ENCODE measurements around the gene TMPRSS13. TPM values are rescaled to one million over a fixed set of nuclear protein-coding genes. Genes with fewer than 3 reads are reported as not detected.
A peak's percentile ranks its signal among the peaks of the same experiment; 100 is the strongest.

TMPRSS13 gene
- total and polyA plus RNA-seq, 12 donors, result 0.12 to 1.3 (median 0.56) TPM

DNA sequence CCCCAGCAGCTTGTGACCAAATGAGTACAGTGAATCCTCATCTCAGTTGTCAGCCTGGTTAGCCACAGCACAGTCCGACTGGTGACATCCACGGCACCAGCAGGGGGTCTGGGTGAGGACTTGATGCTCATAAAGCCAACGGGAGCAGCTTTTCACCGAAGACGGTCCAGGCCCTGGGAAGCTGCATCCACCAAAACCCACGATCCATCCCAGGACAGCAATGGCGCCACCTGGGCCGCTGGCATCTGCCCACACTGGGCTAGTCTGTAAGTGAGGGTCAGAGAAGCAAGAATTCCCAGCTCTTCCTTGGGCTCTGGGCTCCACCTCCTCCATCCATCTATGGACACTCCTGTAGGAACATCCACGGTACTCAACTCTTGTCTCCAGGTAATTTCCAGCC lies 27.6 kb downstream of the TMPRSS13 start:
- no peak overlapping the region for H3K27ac ChIP-seq
- H3K4me1 ChIP-seq (replicated peaks in 1 of 2), result no peaks in the 10 kb centered on the region
- TF ChIP-seq, protein P1, sequence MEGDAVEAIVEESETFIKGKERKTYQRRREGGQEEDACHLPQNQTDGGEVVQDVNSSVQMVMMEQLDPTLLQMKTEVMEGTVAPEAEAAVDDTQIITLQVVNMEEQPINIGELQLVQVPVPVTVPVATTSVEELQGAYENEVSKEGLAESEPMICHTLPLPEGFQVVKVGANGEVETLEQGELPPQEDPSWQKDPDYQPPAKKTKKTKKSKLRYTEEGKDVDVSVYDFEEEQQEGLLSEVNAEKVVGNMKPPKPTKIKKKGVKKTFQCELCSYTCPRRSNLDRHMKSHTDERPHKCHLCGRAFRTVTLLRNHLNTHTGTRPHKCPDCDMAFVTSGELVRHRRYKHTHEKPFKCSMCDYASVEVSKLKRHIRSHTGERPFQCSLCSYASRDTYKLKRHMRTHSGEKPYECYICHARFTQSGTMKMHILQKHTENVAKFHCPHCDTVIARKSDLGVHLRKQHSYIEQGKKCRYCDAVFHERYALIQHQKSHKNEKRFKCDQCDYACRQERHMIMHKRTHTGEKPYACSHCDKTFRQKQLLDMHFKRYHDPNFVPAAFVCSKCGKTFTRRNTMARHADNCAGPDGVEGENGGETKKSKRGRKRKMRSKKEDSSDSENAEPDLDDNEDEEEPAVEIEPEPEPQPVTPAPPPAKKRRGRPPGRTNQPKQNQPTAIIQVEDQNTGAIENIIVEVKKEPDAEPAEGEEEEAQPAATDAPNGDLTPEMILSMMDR (IDR thresholded peaks at IDR 0.05), result no peak
- no peak for TF ChIP-seq POLR2A (IDR thresholded peaks at IDR 0.05)
- intact Hi-C loops (cut with DNase I), result loop anchor here in 1 of 2 donors (5.0 kb wide), 1 partner anchor 54 kb away; no protein-coding TSS in a partner anchor
- H3K36me3 ChIP-seq (replicated peaks in 1 of 2), result no peaks in the 10 kb centered on the region
- no peaks in the 10 kb centered on the region for H3K9me3 ChIP-seq (replicated peaks in 1 of 3)
- no peak for DNase-seq
- no peaks in the 10 kb centered on the region for H3K27me3 ChIP-seq
- WGBS, 4 donors, result 89 to 98% (median 95%) methylated on average over 6 to 9 of the region's 9 CpGs
- H3K4me3 ChIP-seq, result no peak overlapping the region

DNA sequence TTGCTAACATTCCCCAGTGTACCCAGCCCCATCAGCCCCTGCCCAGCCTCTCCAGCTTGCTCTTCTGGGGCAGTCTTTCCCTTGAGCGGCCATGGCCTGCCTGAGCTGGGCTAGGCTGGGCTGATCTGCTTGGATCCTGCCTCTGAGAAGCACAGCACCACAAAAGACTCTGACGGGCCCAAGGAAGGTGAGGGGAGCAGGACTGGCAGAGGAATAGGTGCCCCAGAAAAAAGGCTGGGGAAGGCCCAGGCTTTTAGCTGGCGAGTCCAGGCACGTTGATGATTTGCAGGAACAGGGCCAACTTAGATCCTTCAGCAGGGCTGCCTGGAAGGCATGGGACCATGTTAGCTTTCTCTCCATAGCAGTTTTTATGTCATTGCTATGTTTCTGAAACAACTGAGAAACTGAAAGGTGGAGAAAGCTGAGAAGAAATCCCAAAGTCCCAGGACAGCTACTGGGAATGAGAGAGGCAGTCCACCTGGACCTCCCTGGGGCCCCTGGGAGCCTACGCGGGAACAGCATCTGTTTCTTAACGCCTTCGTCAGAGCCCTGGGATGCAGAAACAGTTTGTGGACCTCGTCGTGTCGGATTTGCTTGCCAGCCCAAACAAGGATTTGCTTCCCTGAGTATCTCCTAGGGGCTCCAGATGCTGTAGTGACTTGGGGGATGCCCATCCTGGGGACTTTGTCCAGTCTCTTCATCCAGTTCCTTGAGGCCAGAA lies 28.3 kb downstream of the TMPRSS13 start:
- Histone ChIP-seq H3K36me3 (replicated peaks in 1 of 2) (no peaks in the 10 kb centered on the region), H3K4me1 (replicated peaks in 1 of 2) (no peaks in the 10 kb centered on the region), H3K27ac (no peak overlapping the region), H3K27me3 (no peaks in the 10 kb centered on the region), H3K4me3 (no peak overlapping the region), H3K9me3 (replicated peaks in 1 of 3) (no peaks in the 10 kb centered on the region)
- no peak for DNase-seq
- intact Hi-C loops (cut with DNase I), result loop anchor here in 1 of 2 donors (5.0 kb wide), 1 partner anchor 54 kb away; no protein-coding TSS in a partner anchor
- TF ChIP-seq, protein P1 (IDR thresholded peaks at IDR 0.05), result no peak
- no peak for TF ChIP-seq POLR2A (IDR thresholded peaks at IDR 0.05)
- 86 to 94% (median 90%) methylated on average over 9 to 11 of the region's 11 CpGs for WGBS, 4 donors

DNA sequence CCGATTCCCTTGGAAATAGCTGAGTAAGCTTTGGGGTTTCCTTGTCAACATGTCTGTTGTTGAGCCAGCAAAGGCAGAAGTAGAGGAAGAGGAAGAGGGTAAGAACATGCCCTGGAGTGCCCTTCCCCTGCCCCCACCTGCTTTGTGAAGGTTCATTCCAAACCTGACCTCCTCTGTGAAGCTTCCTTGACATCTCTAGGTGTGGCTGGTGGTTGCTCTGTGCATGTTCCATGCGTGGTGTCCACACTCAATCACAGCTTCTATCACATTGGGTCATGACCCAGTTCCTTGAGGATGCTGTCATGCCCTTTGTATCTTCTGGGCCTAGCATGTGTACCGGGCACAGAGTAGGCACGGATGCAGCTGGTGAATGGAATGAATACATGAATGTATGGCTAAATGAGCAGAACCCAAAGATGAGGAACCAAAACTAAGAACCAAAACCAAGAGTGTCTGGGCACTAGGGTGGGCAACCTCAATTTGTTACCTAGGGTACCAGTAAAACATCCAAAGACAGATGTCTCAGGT lies 29.0 kb downstream of the TMPRSS13 start:
- Histone ChIP-seq H3K4me1 (replicated peaks in 1 of 2) (no peaks in the 10 kb centered on the region), H3K4me3 (no peak overlapping the region), H3K9me3 (replicated peaks in 1 of 3) (no peaks in the 10 kb centered on the region), H3K36me3 (replicated peaks in 1 of 2) (no peaks in the 10 kb centered on the region), H3K27ac (no peak overlapping the region), H3K27me3 (no peaks in the 10 kb centered on the region)
- no peak for DNase-seq
- TF ChIP-seq, protein P1 (IDR thresholded peaks at IDR 0.05), result no peak
- TF ChIP-seq POLR2A (IDR thresholded peaks at IDR 0.05), result no peak
- 57 to 75% (median 67%) methylated on average over 4 of the region's 4 CpGs for WGBS, 4 donors
- intact Hi-C loops (cut with DNase I), result loop anchor here in 1 of 2 donors (5.0 kb wide), 1 partner anchor 53 kb away; no protein-coding TSS in a partner anchor

DNA sequence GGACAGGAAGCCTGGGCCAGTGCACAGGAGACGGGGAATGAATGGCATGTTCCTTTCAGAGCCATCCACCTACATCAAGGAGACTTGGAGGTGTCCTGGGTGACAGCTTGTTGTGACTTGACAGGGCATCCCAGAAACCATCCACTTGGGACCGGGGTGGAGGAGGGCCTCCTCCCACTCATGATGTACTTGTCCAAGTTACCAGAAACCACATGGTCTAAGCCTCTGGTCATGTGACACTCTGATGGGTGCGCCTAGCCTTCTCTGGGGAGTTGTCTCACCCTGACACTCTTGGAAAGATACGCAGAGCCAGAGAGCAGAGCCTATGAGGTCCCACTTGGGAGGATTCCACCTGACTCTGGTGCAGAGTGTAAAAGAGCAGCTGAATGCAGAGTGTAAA lies 31.1 kb downstream of the TMPRSS13 start:
- intact Hi-C loops (cut with DNase I), result no loop called here
- peak in 1 of 7 donors; percentile 9 for DNase-seq
- H3K27ac ChIP-seq, result no peak overlapping the region
- no peak overlapping the region for H3K4me3 ChIP-seq
- H3K4me1 ChIP-seq (replicated peaks in 1 of 2), result no peaks in the 10 kb centered on the region
- no peaks in the 10 kb centered on the region for H3K27me3 ChIP-seq
- TF ChIP-seq POLR2A (IDR thresholded peaks at IDR 0.05), result no peak
- TF ChIP-seq, protein P1 (IDR thresholded peaks at IDR 0.05), result no peak
- no peaks in the 10 kb centered on the region for H3K9me3 ChIP-seq (replicated peaks in 1 of 3)
- WGBS, 4 donors, result 88 to 100% (median 94%) methylated on average over 1 to 4 of the region's 4 CpGs
- no peaks in the 10 kb centered on the region for H3K36me3 ChIP-seq (replicated peaks in 1 of 2)
